Rectal smooth muscle tissue (tissue), 1 donor: ENCODE measurements around the gene CRELD1.

Experiments used
- H3K27ac ChIP-seq: one replicate; pipeline ENCODE4 v1.7.0; 2013; ENCODE audit warnings: low read depth, low read length, inconsistent platforms
- H3K27me3 ChIP-seq: one replicate; pipeline ENCODE4 v1.7.0; 2013; ENCODE audit warnings: low read length; ENCODE audit not compliant: control insufficient read depth, insufficient read depth
- H3K36me3 ChIP-seq: one replicate; pipeline ENCODE4 v1.7.0; 2013; ENCODE audit warnings: low read length; ENCODE audit not compliant: control insufficient read depth, insufficient read depth
- H3K4me1 ChIP-seq: one replicate; pipeline ENCODE4 v1.7.0; 2013; ENCODE audit warnings: low read length; ENCODE audit not compliant: control insufficient read depth, insufficient read depth
- H3K4me3 ChIP-seq: one replicate; pipeline ENCODE4 v1.7.0; 2013; ENCODE audit warnings: low read length
- H3K9ac ChIP-seq: one replicate; pipeline ENCODE4 v1.7.0; 2013; ENCODE audit warnings: low read length

The CRELD1 gene

DNA sequence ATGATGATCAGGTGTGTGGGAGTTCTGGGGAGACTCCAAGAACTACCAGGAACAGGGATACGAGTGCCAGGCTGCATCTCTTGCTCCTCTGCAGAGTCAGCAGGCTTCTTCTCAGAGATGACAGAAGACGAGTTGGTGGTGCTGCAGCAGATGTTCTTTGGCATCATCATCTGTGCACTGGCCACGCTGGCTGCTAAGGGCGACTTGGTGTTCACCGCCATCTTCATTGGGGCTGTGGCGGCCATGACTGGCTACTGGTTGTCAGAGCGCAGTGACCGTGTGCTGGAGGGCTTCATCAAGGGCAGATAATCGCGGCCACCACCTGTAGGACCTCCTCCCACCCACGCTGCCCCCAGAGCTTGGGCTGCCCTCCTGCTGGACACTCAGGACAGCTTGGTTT lies 10.6 kb downstream of the CRELD1 start:
- H3K36me3 ChIP-seq = peaks cover 7% of the 10 kb centered on the region
- H3K9ac ChIP-seq = no peak overlapping the region
- no peak overlapping the region for H3K4me3 ChIP-seq
- H3K27ac ChIP-seq = no peak overlapping the region
- H3K4me1 ChIP-seq = no peaks in the 10 kb centered on the region
- H3K27me3 ChIP-seq = no peaks in the 10 kb centered on the region

DNA sequence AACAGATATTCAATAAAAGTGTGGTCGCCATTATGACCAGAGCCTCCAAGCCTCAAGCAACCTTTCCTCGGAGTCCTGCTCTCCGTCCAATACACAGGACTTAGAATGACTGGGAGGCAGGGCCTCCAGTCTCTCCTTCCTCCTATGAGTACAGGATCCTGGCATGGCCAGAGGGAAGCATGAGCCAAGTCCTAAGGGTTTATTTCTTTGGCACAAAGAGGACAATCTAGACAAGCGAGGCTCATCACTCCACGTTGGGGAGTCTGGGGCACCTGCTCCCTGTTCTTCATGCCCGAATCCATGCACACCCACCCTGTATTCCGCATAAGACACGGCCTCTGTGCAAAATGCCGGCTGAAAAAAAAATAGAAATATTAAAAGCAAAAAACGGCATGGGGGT lies 11.7 kb downstream of the CRELD1 start:
- Histone ChIP-seq H3K36me3 (peaks cover 7% of the 10 kb centered on the region), H3K4me3 (no peak overlapping the region), H3K27me3 (no peaks in the 10 kb centered on the region), H3K9ac (no peak overlapping the region), H3K27ac (no peak overlapping the region), H3K4me1 (no peaks in the 10 kb centered on the region)

DNA sequence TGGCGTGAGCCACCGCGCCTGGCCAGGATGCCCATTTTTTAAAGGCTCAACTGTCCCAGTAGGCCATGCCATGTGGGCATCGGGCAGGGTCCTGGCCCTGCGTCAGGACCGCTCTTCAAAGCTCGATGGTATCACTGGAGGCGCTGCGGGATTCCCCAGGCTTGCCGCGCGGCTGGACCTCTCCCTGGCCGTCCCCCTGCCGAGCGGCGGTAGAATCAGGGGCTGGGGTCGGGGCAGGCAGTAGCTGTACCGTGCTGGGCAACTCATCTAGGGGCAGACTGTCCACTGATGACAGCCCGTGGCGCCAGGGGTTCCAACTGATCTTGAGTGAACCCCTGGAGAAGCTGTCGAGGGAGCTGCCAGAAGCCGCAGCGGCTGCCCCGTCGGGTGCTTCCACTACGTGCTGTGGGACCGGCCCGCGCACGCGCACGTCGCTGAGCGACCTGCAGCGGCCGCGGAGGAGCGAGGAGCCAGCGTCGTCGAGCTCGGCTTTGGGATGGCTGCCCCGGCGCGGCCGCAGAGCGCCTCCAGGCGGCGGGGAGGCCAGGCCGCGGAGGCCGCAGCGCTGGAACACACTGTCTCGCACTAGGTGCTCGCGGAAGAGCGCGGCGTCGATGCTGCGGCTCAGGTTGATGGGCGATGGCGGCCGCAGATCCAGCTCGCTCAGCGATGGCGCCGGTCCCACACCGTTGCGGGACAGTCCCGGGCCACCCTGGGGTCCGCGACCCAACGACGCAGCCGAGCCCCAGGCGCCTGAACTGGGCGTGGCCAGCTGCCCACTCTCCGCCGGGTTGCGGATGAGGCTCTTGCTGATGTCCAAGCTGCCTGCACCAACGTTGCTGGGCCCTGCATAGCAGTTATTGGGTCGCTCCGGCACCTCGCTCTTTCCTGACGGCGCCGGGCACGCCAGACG lies 12.7 kb downstream of the CRELD1 start:
- H3K27ac ChIP-seq = peak overlapping the region; percentile 86
- H3K27me3 ChIP-seq = no peaks in the 10 kb centered on the region
- H3K4me3 ChIP-seq = peak overlapping the region; percentile 80
- peaks cover 3% of the 10 kb centered on the region for H3K36me3 ChIP-seq
- H3K4me1 ChIP-seq = peaks cover under 1% of the 10 kb centered on the region
- peak overlapping the region; percentile 77 for H3K9ac ChIP-seq

DNA sequence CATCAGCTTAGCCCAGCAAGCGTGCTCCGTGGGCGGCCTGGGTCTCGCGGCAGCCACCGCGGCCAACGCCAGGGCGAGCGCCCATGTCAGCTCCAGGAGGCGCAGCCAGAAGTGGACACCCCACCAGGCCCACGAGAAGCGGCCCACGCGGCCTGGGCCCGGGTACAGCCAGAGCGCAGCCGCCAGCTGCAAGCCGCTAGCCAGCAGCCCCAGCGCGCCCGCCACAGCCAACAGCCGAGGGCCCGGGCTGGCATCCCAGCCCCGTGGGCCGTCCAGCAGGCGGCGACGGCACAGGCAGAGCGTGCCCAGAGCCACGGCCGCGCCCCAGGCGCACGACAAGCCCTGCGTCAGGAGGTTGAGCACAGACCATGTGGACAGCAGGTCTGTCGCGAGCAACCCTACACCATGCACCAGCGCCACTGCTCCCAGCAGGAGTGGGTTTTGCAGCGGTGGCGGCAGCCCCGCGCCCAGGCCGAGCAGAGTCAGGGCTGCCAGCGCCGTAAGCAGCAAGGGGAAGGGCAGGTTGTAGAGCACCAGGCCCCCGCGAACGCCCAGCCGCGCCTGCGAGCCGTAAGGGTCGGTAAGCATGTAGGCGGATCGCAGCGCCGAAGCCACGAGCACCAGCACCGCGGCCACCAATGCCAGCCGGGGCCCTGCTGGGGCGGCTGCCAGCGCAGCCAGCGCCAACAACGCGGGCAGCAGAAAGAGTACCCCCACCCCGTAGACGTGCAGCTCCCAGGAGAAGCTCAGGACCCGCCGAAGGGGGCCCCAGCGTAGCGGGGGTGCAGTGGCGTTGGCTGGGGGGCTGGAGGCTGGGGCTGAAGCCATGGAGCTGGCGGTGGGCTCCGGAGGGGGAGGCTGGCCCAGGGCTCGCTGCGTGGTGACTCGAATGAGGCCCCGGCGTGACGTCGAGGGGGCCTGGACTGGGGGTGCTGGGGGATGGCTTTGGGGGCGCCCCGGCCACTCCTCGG lies 13.7 kb downstream of the CRELD1 start:
- Histone ChIP-seq H3K27ac (peak overlapping the region; percentile 86), H3K36me3 (peaks cover 3% of the 10 kb centered on the region), H3K4me3 (peak overlapping the region; percentile 80), H3K27me3 (no peaks in the 10 kb centered on the region), H3K9ac (peak overlapping the region; percentile 77), H3K4me1 (peaks cover 2% of the 10 kb centered on the region)

DNA sequence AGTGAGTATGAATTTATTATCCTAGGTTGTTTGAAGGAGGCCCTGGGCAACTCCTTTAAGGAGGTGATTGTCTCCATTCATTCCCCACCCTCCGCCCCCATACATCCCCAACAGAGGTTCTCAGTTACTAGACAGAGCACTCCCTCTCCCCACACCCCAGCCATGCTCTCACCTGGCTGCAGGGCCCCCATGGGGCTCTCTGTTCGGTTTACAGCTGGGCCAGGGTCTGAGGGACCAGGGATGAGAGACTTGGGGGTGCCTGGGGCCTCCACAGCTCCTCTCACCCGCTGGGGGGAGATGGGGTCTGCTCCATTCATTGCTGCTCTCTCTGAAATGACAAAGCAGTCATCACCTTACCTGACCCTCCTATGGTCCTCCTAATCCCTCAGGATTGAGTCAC lies 15.0 kb downstream of the CRELD1 start:
- H3K9ac ChIP-seq = no peak overlapping the region

DNA sequence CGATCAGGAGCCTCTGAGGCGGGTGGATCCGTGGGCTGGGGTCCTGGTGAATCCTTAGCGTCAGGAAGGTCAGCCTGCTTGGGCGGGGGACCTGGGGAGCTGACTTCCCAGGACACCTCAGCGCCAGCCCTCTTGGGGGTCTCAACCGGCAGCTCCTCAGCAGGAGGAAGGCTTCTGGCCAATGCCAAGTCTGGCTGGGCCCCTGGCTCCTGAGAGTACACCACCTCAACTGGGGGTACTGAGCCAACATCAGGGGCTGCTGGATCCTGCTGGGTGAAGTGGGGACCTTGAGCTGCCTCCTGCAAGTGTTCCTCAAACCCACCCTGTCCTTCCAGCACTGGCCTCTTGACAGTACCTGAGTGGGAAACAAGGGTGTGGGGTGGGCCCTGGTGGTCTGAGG lies 15.5 kb downstream of the CRELD1 start:
- Histone ChIP-seq H3K27ac (no peak overlapping the region), H3K4me1 (peaks cover 2% of the 10 kb centered on the region), H3K36me3 (no peaks in the 10 kb centered on the region), H3K9ac (no peak overlapping the region), H3K4me3 (no peak overlapping the region), H3K27me3 (no peaks in the 10 kb centered on the region)

More for the DNA sequence above, 15.0 kb downstream of the CRELD1 start:
- H3K4me1 ChIP-seq = peaks cover 2% of the 10 kb centered on the region
- no peaks in the 10 kb centered on the region for H3K27me3 ChIP-seq
- H3K4me3 ChIP-seq = no peak overlapping the region
- H3K36me3 ChIP-seq = no peaks in the 10 kb centered on the region
- no peak overlapping the region for H3K27ac ChIP-seq

DNA sequence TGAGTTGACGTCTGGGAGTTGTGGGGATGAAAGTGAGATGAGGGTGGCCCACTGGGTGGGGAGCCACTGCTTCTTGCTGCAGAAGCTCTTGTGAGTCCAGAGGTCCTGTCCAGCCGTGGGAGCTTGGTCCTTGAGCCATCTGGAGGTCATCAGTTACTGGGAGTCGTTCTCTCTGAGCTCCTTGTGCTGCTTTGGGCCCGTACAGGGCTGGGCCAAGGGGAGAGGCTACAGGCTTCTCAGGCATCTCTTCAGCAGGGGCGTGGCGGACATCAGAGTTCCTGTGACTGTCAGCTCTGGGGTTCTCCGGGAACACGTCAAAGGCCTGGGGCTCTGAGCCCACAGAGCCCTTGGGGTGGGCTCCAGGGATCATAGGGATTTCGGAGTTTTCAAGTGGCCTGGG lies 16.0 kb downstream of the CRELD1 start:
- H3K36me3 ChIP-seq = no peaks in the 10 kb centered on the region
- H3K4me3 ChIP-seq = no peak overlapping the region
- H3K4me1 ChIP-seq = peaks cover 2% of the 10 kb centered on the region
- no peak overlapping the region for H3K27ac ChIP-seq
- no peaks in the 10 kb centered on the region for H3K27me3 ChIP-seq
- no peak overlapping the region for H3K9ac ChIP-seq

DNA sequence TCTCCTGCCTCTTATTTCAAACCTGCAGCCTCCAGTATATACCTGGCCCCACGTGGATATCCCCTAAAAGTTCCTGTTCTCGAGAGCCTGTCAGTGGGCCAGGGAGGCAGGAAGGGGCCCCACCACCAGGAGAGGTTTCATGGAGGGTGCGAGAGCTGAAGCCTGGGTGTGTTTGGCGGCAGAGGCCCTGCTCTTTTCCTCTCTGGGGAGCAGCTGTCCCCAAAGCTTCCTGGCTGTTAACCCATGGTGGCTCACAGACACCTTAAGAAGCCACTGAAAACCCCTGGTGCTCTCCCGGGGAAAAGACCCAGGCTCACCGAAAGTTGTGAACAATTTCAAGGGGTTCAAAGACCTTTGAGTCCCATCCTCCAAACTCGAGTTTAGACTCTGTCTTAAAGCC lies 17.5 kb downstream of the CRELD1 start:
- H3K4me3 ChIP-seq = no peak overlapping the region
- H3K4me1 ChIP-seq = peaks cover 2% of the 10 kb centered on the region

DNA sequence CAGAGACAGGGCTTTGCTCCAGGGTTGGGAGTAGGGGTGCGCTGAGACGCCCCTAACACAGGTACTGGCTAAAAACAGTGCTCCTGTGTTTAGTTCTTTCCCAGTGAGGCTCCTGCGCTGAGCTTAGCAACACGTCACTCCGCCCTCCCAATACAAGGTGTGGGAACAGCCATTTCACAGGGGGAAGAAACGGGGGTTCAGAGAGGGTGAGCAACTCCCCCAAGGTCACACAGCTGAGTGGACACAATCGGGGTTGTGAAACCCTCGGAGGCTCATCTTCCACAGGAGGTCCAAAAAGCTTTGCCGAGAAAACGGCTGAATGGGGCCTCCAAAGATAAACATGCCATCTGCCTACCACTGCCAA lies 17.9 kb downstream of the CRELD1 start:
- Histone ChIP-seq H3K4me1 (peaks cover 2% of the 10 kb centered on the region), H3K4me3 (peak overlapping the region; percentile 69), H3K9ac (peak overlapping the region; percentile 14), H3K27me3 (no peaks in the 10 kb centered on the region), H3K36me3 (no peaks in the 10 kb centered on the region), H3K27ac (no peak overlapping the region)

More for the DNA sequence above, 17.5 kb downstream of the CRELD1 start:
- Histone ChIP-seq H3K9ac (no peak overlapping the region), H3K27ac (no peak overlapping the region), H3K36me3 (no peaks in the 10 kb centered on the region), H3K27me3 (no peaks in the 10 kb centered on the region)

DNA sequence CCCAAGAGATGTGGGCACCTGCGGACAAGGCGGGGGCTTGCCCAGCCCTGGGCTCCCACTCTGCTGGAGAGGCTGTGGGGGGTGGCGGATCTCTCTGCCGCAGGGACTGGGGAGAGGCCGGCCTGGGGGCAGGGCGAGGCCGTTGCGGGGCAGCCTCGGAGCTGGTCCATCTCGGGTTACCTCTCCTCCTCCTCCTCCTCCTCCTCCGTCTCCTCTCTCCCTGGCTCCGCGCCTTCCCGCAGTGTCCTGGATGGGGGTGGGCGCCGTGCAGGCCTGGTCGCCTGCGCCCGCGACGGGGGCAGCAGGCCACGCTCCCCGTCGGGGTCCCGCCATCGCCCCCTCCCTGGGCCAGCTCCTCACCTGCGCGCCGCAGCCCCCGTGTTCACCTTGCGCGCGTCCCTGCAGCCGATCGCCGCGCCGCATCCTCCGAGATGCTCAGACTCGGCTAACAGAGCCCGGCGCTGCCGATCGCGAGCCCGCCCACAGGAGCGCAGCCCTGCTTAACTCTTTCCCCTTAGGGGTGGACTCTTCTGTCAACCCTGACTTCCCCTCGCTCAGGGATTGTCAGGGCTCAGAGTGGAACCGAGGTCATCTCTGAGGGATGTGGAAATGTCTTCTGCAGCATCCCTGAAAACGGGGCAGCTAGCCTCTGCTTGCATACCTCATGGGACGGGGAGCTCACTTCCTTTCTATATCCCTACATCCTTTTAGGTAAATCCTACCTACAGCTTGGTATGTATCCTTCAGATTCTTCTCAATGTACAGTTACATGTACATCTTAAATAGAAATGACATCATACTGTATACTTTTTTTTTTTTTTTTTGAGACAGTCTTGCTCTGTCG lies 18.6 kb downstream of the CRELD1 start, which contains the start of gene PRRT3:
PRRT3 (minus strand) TSS at position 447 of the 844 bp plus-strand sequence. CDS start 2,293 bp downstream, outside the sequence.
- H3K27me3 ChIP-seq = no peaks in the 10 kb centered on the region
- H3K9ac ChIP-seq = peak within 1 kb of the TSS; percentile 14
- peak within 1 kb of the TSS; percentile 69 for H3K4me3 ChIP-seq
- peaks cover 2% of the 10 kb centered on the region for H3K4me1 ChIP-seq
- H3K27ac ChIP-seq = no peak within 1 kb of the TSS
- no peaks in the 10 kb centered on the region for H3K36me3 ChIP-seq

DNA sequence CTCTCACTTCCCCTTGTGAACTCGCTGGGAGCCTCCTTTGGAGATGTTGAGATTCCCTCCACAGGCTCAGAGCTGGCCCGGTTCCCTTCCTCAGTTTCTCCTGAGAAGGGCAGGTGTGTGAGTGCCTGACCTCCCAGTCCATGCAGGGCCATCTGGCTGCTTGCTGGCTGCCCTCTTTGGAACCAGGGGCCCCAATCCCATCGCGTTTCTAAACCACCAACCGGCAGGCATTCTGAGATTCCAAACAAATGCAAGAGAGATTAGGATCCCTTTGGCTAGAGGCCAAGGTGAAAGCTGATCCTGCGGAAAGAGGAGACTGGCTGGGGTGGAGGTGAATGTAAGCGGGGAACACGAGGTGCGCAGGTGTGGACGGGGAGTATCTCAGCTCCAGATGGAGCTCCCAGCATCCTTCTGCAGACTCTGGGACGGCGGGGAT lies 21.5 kb downstream of the CRELD1 start:
- Histone ChIP-seq H3K9ac (no peak overlapping the region), H3K27me3 (no peaks in the 10 kb centered on the region), H3K4me1 (peaks cover 2% of the 10 kb centered on the region), H3K4me3 (no peak overlapping the region), H3K36me3 (peaks cover 5% of the 10 kb centered on the region), H3K27ac (no peak overlapping the region)
